Chondrocyte (in vitro differentiated cells): Measurements from ENCODE around the gene PARP3. TPM values are rescaled to one million over a fixed set of nuclear protein-coding genes. Genes with fewer than 3 reads are reported as not detected.

Experiments used
- DNase-seq: peaks from one replicate; pipeline ENCODE4 v3.0.0; 2021; ENCODE audit warnings: mixed read lengths, low spot score
- H3K27ac Mint-ChIP-seq: one replicate; pipeline ENCODE4 v1.8.0; 2021; ENCODE audit warnings: mild to moderate bottlenecking, moderate library complexity, mixed read lengths; ENCODE audit not compliant: unreplicated experiment
- H3K27me3 Mint-ChIP-seq: 2 replicates; pipeline ENCODE4 v1.8.0; 2021; ENCODE audit warnings: low read depth, mixed read lengths
- H3K36me3 Mint-ChIP-seq: 2 replicates; pipeline ENCODE4 v1.8.0; 2021; ENCODE audit warnings: low read depth, mixed read lengths
- H3K4me1 Mint-ChIP-seq: 2 replicates; pipeline ENCODE4 v1.8.0; 2021; ENCODE audit warnings: low read depth, mild to moderate bottlenecking, mixed read lengths
- H3K4me3 Mint-ChIP-seq: one replicate; pipeline ENCODE4 v1.8.0; 2021; ENCODE audit warnings: mild to moderate bottlenecking, moderate library complexity, mixed read lengths; ENCODE audit not compliant: unreplicated experiment
- H3K9me3 Mint-ChIP-seq: 2 replicates; pipeline ENCODE4 v1.8.0; 2021; ENCODE audit warnings: low read depth, mixed read lengths
- CTCF ChIP-seq: fragments of 200-600 bp; sonication (generic); IDR thresholded peaks from 2 replicates; pipeline ENCODE4 v1.5.0; 2021; ENCODE audit warnings: antibody characterized with exemption, mild to moderate bottlenecking, moderate library complexity
- total RNA-seq: library from RNA; stranded (reverse); gene quantifications from 3 replicates; pipeline ENCODE4 v1.2.1, GENCODE V29; 2021

The PARP3 gene
- total RNA-seq, 1 donor from 2014 or later: 9.5 TPM

DNA sequence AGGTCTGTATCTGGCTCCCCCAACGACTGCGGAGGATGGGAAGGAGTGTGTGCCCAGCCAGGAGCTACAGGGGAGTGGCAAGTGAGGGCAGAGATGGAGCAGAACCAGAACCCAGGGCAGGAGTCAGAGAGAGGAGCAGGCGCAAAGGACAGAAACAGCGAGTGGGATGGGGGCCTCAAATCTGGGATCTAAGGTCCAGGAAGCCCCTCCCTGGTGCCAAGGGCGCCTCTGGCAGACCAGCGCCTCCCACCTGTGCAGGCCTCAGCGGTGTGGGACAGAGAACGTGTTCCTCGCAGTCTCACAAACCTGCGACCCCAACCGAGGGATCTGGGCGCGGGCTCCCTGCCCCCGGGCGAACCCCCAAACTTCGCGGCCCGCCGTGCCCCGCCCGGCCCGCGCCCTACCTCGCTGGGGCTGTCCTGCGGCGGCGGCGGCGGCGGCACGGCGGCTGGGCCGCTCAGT is 24.8 kb downstream of the PARP3 start:
- H3K27ac Mint-ChIP-seq: no peak overlapping the region
- no peak for DNase-seq
- peaks cover 29% of the 10 kb centered on the region for H3K4me1 Mint-ChIP-seq
- H3K4me3 Mint-ChIP-seq: peak overlapping the region; percentile 77
- TF ChIP-seq CTCF: peak; percentile 4
- H3K36me3 Mint-ChIP-seq: no peaks in the 10 kb centered on the region
- no peaks in the 10 kb centered on the region for H3K27me3 Mint-ChIP-seq
- no peaks in the 10 kb centered on the region for H3K9me3 Mint-ChIP-seq

DNA sequence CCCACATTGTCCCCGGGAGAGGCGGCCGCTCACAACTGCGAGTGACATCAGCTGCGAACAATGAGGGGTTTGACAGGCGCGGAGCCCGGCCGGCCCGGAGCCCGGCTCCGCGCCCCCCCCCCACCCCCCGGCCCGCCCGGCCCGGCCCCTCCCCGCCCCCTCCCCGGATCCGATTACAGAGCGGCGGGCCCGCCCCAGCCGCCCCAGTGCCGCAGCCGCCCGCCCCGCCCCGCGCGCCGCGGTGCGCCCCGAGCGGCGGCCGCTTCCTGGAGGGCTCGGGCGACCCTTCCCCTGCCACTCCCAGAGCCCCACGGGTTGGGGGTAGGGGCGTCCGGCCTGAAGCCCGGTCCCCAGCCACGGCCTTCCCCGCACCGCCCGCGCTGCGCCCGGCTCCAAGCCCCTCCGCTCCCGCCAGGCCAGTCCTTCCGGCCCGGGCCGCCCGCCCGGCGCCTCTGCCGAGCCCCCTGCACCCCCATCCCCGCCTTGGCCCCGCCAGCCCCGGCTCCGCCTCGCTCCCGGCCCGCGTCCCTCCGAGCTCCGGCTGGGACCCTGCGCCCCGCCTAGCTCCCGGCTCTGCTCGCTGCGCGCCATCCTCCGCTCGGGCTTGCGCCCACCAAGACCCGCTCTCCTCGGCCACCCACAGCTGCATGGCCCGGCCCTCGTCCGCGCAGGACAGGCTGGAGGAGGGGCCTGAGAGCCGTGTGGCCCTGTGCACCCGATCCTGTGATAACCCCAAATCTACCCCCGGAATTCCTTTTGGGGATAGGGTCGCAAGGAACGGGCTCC is 25.4 kb downstream of the PARP3 start, which contains the start of gene PCBP4:
Gene PCBP4, minus strand, starts transcription at position 71 of the 786 bp plus-strand sequence. CDS start 6,214 bp downstream, outside the sequence.
- Mint-ChIP-seq H3K36me3 (no peaks in the 10 kb centered on the region), H3K27ac (peak within 1 kb of the TSS; percentile 66), H3K27me3 (no peaks in the 10 kb centered on the region), H3K9me3 (no peaks in the 10 kb centered on the region), H3K4me1 (peaks cover 29% of the 10 kb centered on the region), H3K4me3 (peak within 1 kb of the TSS; percentile 81)
- TF ChIP-seq CTCF: no peak
- DNase-seq: no peak

- Mint-ChIP-seq H3K4me1 (peaks cover 29% of the 10 kb centered on the region), H3K36me3 (no peaks in the 10 kb centered on the region), H3K4me3 (peak overlapping the region; percentile 81), H3K27me3 (no peaks in the 10 kb centered on the region), H3K27ac (peak overlapping the region; percentile 66), H3K9me3 (no peaks in the 10 kb centered on the region)
- no peak for TF ChIP-seq CTCF
- DNase-seq: no peak
Observed at GRCh38 chr3:51968170-51968775, 26.1 kb downstream of the PARP3 start.

GRCh38 chr3:51968883-51969678 is 26.9 kb downstream of the PARP3 start:
- no peak for TF ChIP-seq CTCF
- Mint-ChIP-seq H3K4me3 (no peak overlapping the region), H3K9me3 (no peaks in the 10 kb centered on the region), H3K27me3 (no peaks in the 10 kb centered on the region), H3K4me1 (peaks cover 36% of the 10 kb centered on the region), H3K36me3 (no peaks in the 10 kb centered on the region), H3K27ac (no peak overlapping the region)
- DNase-seq: no peak

- no peaks in the 10 kb centered on the region for H3K27me3 Mint-ChIP-seq
- H3K4me3 Mint-ChIP-seq: no peak overlapping the region
- no peak for DNase-seq
- H3K9me3 Mint-ChIP-seq: no peaks in the 10 kb centered on the region
- H3K36me3 Mint-ChIP-seq: no peaks in the 10 kb centered on the region
- TF ChIP-seq CTCF: no peak
- peaks cover 37% of the 10 kb centered on the region for H3K4me1 Mint-ChIP-seq
- H3K27ac Mint-ChIP-seq: no peak overlapping the region
Observed at GRCh38 chr3:51969841-51970240, 27.7 kb downstream of the PARP3 start.
